DMS79 (cell line): ENCODE measurements around the gene COX8A.

Source experiments
- DNase-seq: peaks from one replicate; lab custom pipeline; 2025; lab: John Stamatoyannopoulos, UW

The COX8A gene

GRCh38 chr11:64021757-64022093, 47.3 kb downstream of the COX8A start:
- peak; percentile 51 for DNase-seq

DNA sequence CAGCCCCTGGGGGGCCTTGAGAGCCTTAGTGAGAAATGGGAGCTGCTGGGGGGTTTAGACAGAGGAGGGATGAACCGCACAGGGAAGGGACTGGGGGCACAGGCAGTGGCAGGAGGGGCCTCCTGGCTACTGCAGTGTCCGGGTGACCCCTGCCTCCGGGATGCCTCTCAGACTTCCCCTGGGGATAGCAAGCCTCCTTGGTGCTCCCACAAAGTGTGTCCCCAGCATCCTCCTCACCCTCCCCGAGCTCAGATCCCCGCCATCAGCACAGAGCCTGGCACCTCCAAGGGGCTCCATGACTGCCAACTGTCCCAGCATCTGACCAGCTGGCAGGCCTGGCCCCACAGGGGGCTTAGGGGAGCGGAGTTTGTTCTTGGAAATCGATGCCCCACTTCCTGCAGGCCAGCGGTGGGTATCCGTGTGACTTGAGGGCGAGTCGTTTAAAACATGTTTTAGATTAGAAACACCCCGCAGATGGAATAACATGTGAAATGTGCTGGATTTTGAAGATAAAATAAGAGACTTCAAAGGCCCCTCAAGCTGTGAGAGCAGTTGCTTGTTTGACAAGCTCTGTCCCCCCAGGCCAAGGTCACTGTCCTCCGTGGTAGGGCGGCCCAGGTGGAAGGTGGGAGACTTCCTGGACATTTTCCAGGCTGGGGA, 47.8 kb downstream of the COX8A start:
- DNase-seq: no peak

DNA sequence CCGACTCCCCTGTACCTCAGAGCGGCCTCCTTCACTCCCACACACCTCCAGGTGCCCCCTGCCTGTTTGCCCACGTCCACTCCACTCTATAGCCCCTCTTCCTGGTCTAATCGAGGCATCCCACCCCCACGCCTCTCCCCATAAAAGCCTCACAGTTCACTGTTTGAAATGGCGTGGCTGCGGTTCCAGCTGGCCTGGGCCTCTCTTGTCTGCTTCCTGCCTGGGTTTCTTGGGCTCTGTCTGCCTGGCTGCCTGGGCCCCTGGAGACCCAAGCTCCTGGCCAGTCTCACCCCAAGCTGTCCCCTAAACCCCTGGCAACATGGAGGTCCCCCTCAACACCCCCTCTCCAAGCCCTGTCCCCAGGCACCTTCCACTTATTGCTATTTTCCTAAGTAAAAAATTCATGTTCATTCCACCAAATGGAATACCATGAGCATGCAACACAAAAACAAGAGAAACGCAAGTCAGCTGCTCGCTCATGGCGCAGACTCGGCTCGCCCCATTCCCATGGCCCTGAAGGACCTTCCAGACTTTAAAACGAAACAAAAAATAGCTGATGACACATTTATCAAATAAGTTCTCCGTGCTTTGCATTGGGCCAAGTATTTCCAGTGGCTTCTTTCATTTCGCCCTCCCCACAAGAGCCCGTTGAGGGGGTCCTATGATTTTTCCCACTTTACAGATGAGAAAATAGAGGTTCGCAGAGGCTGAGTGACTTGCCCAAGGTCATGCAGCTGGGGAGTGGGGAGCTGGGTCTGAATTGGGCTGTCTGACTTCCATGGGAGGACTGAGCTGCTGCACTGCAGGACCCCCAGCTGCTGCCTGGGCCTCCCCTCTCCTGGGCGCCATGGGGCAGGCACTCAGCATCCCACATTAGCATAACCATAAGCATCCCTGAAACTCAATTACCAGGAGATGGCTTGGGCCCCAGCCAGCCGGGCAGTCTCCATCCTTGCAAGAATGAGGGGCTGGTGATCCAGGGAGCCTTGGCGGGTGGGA, 49.6 kb downstream of the COX8A start:
- DNase-seq: peak; percentile 40

- no peak for DNase-seq
Measured at GRCh38 chr11:64025205-64025604, 50.8 kb downstream of the COX8A start.
